ENCODE measurements around the gene FAM124A. TPM values are rescaled to one million over a fixed set of nuclear protein-coding genes. Genes with fewer than 3 reads are reported as not detected.

Gene FAM124A
- total and polyA plus RNA-seq, 7 donors = 0.23 to 18.3 (median 11.7) TPM

GRCh38 chr13:51229101-51229719 is 7.0 kb downstream of the FAM124A start:
- intact Hi-C loops (cut with DNase I) = loop anchor here (5.0 kb wide), 1 partner anchor 353 kb away; the partner anchor contains the start of gene WDFY2

GRCh38 chr13:51229731-51230130 is 7.5 kb downstream of the FAM124A start:
- Histone ChIP-seq H3K4me3 (no peak overlapping the region), H3K4me1 (peaks cover 0 to 63% (median 45%) of the 10 kb centered on the region in 4 donors), H3K9me3 (no peaks in the 10 kb centered on the region), H3K36me3 (peaks cover 0 to 6% (median 0%) of the 10 kb centered on the region in 4 donors), H3K27ac (peak overlapping the region; percentile 74 to 88 (median 82)), H3K27me3 (no peaks in the 10 kb centered on the region)
- intact Hi-C loops (cut with DNase I) = loop anchor here (5.0 kb wide), 1 partner anchor 353 kb away; the partner anchor contains the start of gene WDFY2
- DNase-seq = no peak
- TF ChIP-seq POLR2AphosphoS5 (IDR thresholded peaks at IDR 0.05) = no peak
- TF ChIP-seq CTCF (IDR thresholded peaks at IDR 0.05) = no peak
- no peak for TF ChIP-seq EP300 (IDR thresholded peaks at IDR 0.05)
- TF ChIP-seq POLR2A (IDR thresholded peaks at IDR 0.05) = no peak
- 60 to 62% methylated on average over 2 of the region's 2 CpGs for WGBS, 2 donors

More at GRCh38 chr13:51229101-51229719, 7.0 kb downstream of the FAM124A start:
- Histone ChIP-seq H3K36me3 (peaks cover 0 to 6% (median 0%) of the 10 kb centered on the region in 4 donors), H3K4me1 (peaks cover 0 to 68% (median 49%) of the 10 kb centered on the region in 4 donors), H3K27ac (peak overlapping the region; percentile 74 to 88 (median 82)), H3K4me3 (no peak overlapping the region), H3K27me3 (no peaks in the 10 kb centered on the region), H3K9me3 (no peaks in the 10 kb centered on the region)
- 86 to 87% methylated on average over 12 of the region's 12 CpGs for WGBS, 2 donors
- TF ChIP-seq POLR2A (IDR thresholded peaks at IDR 0.05) (no peak), CTCF (IDR thresholded peaks at IDR 0.05) (no peak), POLR2AphosphoS5 (IDR thresholded peaks at IDR 0.05) (no peak), EP300 (IDR thresholded peaks at IDR 0.05) (no peak)
- no peak for DNase-seq

- intact Hi-C loops (cut with DNase I) = no loop called here
- 28 to 33% methylated on average over 8 of the region's 8 CpGs for WGBS, 2 donors
- TF ChIP-seq POLR2AphosphoS5 (IDR thresholded peaks at IDR 0.05) = peak; percentile 82 to 93 (median 88)
- TF ChIP-seq CTCF (IDR thresholded peaks at IDR 0.05) = no peak
- peak in 3 of 4 donors; percentile 26 to 70 (median 31) for TF ChIP-seq EP300 (IDR thresholded peaks at IDR 0.05)
- Histone ChIP-seq H3K4me3 (peak overlapping the region; percentile 4 to 42 (median 32)), H3K36me3 (peaks cover 0 to 6% (median 0%) of the 10 kb centered on the region in 4 donors), H3K9me3 (no peaks in the 10 kb centered on the region), H3K4me1 (peaks cover 0 to 59% (median 37%) of the 10 kb centered on the region in 4 donors), H3K27ac (peak overlapping the region; percentile 74 to 88 (median 82)), H3K27me3 (no peaks in the 10 kb centered on the region)
- DNase-seq = peak; percentile 91
Measured at GRCh38 chr13:51230477-51231105, 8.4 kb downstream of the FAM124A start.

- Histone ChIP-seq H3K27ac (peak overlapping the region; percentile 74 to 88 (median 82)), H3K27me3 (no peaks in the 10 kb centered on the region), H3K36me3 (peaks cover 0 to 6% (median 0%) of the 10 kb centered on the region in 4 donors), H3K4me1 (peaks cover 0 to 62% (median 36%) of the 10 kb centered on the region in 4 donors), H3K9me3 (no peaks in the 10 kb centered on the region), H3K4me3 (no peak overlapping the region)
- DNase-seq = no peak
- intact Hi-C loops (cut with DNase I) = no loop called here
- TF ChIP-seq EP300 (IDR thresholded peaks at IDR 0.05) (no peak), POLR2A (IDR thresholded peaks at IDR 0.05) (no peak)
- 95% methylated on average over 2 of the region's 2 CpGs for WGBS, 2 donors
Measured at GRCh38 chr13:51231456-51231855, 9.3 kb downstream of the FAM124A start.

GRCh38 chr13:51232328-51232727 is 10.1 kb downstream of the FAM124A start:
- H3K4me3 ChIP-seq = no peak overlapping the region
- H3K4me1 ChIP-seq = peaks cover 0 to 53% (median 30%) of the 10 kb centered on the region in 4 donors
- intact Hi-C loops (cut with DNase I) = no loop called here
- TF ChIP-seq EP300 (IDR thresholded peaks at IDR 0.05) = no peak
- no peak for TF ChIP-seq POLR2AphosphoS5 (IDR thresholded peaks at IDR 0.05)
- no peak for TF ChIP-seq CTCF (IDR thresholded peaks at IDR 0.05)
- no peak for TF ChIP-seq POLR2A (IDR thresholded peaks at IDR 0.05)
- H3K27me3 ChIP-seq = no peaks in the 10 kb centered on the region
- H3K36me3 ChIP-seq = peaks cover 0 to 6% (median 0%) of the 10 kb centered on the region in 4 donors
- peak overlapping the region in 1 of 4 donors; percentile 88 for H3K27ac ChIP-seq
- H3K9me3 ChIP-seq = no peaks in the 10 kb centered on the region
- DNase-seq = no peak
